NCI-H1417 (cell line): ENCODE results near the gene KMO.
A peak's percentile ranks its signal among the peaks of the same experiment; 100 is the strongest.

Source experiments
- DNase-seq, 3 experiments: peaks; one replicate each; lab custom pipeline; 2025; lab: John Stamatoyannopoulos, UW

KMO gene

DNA sequence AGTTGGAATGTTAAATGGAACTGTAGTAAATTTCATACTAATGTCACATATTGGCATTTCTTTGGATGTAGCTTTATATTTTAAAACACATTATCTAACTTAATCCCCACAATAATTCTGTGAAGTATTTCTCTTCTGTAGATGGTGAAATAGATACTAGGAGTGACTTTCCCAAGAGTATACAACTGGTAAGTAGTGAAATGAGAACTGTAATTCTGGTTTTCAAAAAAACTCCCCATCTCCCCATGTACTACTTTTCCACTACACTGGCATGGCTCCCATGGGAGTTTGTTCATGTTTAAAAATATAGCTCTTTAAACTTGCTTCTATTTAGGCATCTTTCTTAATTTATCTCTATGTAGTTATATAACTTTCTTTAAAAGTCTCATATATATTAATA, 97.8 kb downstream of the KMO start:
- DNase-seq = peak in 1 of 3 experiments; percentile 37

DNA sequence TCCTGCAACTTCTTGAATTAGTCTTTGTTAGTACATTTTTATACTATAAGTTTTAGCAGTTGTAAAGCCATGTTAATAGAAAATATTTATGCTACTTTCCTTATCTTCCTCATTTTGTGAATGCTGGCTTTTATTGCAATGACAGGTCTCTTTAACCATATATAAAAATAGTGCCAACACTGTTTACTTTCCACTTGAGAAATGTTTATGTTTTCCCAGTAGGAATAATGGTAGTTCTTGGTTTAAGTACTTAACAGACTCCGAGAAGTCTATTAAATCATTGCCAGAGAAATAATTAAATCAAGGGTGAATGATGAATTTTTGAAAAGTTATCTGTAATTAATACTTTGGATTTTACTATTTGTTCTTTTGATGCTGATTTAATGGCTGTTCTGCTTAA, 98.3 kb downstream of the KMO start:
- peak in 1 of 3 experiments; percentile 37 for DNase-seq

DNA sequence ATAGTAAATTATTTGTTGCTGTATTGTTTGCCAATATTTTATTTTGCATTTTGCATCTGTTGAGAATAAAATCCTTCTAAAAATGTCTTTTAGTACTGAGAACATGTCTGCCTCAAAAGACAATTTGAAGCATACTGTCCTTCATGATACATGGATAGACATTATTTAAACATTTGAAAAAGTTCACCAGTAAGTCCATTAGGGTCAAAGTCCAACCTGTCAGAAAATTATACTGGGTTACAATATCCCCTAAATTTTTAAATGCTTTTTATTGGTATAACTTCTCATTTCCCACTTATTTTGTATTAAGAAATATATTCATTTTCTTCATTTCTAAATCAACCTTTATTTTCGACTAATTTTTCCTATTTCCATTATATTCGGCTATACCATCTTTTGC, 98.7 kb downstream of the KMO start:
- no peak for DNase-seq

DNA sequence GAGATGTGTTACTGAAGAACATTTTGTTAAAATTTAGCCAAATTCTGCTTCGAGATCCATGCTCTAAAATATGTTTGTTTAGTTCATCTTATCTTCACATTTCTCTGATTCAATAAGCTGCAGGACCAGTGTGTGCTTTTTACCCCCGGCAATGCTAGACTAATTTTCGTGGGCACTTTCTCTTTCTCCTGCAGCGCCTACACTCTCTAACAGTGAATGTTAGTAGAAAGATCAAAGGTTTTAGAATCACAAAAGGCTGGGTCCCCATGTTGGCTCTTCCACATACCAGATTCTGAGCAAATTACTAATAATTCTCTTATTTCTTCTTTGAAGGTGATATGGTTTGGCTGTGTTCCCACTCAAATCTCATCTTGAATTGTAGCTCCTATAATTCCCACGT, 99.5 kb downstream of the KMO start:
- DNase-seq = no peak

DNA sequence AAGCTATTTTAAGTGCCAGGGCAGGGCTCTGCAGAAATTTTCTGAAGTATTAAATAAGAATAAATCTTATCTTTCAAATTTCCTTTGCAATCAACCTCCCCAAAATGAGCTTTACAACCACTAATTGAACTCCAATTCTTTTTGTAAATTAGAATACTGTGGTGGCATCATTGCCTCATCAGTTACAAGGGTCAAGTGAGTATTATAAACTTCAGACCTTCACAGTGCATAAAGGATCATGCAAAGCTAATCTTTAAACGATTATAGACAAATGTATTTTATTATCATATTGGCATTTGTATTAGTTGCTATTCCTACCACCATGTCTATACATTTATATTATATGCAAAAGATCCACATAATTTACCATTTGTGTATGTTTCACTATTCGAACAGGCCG, 100.8 kb downstream of the KMO start:
- DNase-seq = no peak

DNA sequence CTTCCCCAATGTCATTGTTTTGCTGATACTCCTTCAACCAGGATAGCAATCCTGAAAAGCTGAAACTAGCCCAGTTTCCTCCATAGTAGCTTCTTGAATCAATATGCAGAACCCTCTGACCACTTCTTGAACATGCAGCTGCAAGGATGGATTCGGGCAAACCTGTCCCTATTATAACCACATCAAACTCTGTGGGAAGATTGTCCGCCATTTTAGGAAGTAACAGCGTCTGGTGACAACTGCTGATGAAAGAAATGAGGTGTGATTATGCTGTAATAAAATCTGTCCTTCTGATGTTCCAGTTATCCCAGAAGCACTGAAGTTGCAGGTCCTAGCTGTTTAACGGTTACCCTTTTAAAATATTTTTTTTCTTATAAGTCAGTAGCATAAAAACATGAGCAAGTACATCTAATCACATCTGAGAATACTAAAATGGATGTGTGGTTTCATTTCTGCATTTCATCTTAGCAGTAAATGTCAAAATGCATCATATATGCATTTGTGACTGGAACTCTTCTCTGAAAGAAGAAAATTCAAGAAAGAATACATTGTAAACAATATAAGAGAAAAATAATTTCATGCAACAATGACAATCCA, 103.5 kb downstream of the KMO start:
- DNase-seq = no peak

DNA sequence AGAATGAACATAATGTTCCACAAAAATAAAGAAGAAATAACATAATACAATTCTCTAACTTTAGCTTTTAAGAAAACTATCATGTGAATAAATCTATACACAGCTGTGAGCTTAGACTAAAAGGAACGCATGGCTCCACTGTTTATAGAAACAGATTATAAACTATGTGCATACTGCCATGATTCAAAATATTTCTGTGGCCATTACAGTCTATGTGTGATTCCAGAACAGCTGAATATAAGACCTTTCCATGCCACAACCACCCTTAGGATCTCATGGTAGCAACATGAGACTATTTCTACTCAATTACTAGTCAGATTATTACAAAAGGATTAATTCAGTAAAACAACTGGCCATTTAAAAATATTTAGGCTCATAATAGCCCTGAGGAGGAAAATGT, 104.1 kb downstream of the KMO start:
- DNase-seq = no peak

DNA sequence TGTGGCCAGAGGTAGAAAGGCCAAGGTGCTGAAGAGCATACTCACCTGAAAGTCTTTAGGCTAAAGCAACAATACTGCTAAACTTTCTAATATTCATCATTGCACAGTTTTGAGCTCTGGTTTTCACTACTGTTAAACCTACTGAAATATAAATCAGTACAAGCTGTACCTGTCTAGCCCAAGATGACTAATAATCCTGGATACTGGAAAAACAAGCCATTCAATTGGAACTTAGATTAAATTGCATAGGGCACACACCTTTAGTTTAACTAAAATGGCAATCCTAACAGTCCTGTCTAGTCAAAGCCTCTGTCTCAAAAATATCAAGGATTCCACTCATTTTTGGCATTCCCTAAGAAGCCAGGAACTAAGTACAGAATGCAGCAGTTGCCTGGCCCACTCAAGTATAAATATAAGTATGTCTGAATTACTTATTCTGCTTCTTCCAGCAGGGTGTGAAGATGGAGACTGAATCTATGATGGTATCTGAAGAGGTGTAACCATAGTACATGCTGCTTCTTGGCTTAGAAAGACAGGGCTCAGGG, 104.9 kb downstream of the KMO start:
- no peak for DNase-seq

DNA sequence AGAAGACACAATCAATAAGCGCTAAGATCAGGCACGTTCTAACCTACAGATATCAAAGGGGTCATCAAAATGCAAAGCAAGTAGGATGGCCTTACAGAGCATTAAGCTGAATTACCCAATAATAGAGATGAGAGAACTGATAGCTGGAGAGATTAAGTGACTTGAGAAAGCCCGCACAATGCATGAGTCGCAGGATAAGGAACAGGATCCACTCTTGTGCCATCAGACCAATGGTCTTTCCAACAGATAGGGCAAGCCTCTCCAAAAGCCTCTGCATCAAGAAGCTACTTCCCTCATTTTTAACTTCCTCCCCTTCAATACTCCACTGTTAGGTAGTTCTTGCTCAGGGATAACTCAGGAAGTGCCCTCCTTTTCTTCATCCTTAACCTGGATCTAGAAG, 105.4 kb downstream of the KMO start:
- DNase-seq = no peak

DNA sequence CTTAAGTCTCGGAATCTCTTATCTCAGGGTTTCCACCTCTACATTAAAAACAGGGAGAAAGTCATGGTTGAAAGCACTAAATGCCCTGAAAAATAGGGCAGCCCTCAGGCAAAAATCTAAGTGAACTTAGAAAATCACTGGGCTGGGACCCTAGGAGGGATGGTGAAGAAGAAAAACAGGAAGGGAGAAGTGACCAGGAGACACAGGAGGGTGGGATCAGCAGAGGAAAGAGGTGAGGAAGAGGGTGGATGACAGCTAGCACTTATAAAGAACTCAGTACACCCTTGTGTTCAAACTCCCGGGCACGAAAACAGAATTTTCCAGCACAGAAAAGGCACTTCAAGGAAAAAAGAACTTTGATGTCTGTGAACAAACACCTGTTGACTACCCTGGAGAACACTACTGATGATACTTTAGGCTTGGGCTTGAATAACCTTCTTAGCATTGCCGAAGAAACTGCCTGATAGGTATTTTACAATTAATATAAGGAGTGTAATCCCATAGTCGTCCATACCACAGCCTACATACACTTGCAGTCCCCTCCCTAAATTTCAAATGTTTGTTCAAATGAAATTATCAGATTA, 106.0 kb downstream of the KMO start:
- DNase-seq = no peak

DNA sequence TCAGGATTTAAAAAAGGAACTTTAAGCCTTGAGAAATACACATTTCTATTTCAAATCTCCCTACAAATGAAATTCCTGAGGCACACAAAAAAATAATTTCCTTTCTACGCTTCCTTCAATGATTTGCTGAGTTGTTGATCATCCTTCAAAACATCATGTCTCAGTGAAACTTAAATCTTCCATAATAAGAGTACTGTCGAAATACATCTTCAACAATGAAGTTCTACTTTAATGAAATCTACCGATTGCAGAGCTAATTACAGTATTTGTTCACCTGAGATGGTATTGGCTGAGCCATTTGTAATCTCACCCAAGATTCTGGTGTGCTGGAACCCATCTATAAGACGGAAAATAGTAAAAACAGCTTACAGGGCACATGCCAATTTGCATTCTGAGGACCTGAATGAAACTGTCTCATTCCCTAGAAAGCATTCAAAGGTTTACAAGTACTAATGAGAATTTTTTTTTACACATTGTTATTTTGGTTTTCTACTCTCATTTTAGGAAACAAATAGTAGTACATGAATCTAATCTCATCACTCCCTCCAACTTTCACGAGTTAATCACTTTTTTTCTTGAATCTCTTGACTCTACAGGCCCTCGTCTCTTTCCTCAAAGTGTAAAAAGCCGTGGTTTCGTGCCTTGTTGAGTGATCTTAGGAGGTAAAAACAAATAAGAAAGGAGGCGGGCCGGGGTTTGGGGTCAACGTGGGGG, 106.9 kb downstream of the KMO start:
- peak in 2 of 3 experiments; percentile 41 to 53 for DNase-seq

DNA sequence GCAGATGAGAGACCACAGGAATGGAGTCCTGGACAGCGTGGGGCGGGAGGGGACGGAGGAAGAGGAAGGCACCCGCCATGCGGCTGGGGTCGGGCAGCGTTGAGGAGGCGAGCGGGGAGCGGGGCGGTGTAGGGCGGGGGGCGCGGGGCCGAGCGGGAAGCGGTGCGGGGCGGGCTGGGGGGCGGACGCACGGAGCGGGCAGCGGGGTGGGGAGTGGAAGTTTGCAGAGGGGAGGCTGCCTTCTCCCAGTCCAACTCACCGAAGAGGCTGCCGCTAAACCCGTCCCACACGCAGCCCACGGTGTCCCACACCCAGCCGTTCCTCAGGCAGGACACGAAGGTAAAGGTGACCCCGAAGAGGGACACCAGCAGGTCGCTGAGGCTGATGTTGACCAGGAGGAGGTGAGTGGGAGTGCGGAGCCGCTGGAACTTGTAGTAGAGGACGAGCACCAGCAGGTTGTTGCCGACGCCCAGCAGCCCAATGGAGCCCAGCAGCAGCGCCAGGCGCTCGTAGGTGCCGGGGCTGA, 107.5 kb downstream of the KMO start:
- DNase-seq = peak in 1 of 3 experiments; percentile 83

DNA sequence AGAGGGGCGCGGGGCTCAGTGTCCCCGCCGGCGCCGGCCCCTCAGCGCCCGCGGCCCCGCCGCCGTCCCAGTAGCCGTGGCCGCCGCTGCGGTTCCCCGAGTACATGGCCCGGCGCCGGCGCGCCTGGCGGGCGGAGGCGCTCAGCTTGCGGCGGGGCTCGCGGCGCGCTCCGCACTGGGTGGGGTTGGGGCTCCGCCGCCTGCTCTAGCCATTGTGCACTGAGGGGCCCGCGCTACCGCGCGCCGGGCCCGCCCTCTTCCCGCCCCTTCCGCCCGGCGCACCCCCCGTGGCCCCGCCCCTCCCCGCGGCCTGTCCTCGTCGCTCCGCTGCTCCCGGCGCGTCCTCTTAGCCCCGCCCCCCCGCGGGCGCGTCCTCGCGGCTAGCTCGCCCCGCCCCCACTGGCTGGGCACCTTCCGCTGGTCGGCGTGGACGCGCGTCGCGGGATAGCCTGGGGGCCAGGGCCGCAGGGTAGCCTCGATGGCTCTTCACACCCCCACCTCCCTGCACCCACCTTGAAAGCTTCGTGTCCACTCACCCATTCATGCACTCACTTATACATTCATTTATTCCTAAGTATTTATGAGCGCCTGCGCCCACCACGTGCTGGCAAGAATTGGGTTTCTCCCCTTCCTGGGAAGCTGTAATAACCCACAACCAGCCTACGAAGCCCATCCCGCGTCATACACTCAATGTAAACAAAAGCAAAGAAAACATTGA, 108.1 kb downstream of the KMO start, which contains the start of the genes CHML and OPN3:
Gene CHML, minus strand, starts transcription at position 221 of the 718 bp plus-strand sequence. CDS start 4,603 bp downstream, outside the sequence.
Gene OPN3, minus strand, starts transcription at position 221 of the 718 bp plus-strand sequence. Its CDS starts 115 bp downstream, at position 106.
- DNase-seq = peak; percentile 88 to 95 (median 93)

DNA sequence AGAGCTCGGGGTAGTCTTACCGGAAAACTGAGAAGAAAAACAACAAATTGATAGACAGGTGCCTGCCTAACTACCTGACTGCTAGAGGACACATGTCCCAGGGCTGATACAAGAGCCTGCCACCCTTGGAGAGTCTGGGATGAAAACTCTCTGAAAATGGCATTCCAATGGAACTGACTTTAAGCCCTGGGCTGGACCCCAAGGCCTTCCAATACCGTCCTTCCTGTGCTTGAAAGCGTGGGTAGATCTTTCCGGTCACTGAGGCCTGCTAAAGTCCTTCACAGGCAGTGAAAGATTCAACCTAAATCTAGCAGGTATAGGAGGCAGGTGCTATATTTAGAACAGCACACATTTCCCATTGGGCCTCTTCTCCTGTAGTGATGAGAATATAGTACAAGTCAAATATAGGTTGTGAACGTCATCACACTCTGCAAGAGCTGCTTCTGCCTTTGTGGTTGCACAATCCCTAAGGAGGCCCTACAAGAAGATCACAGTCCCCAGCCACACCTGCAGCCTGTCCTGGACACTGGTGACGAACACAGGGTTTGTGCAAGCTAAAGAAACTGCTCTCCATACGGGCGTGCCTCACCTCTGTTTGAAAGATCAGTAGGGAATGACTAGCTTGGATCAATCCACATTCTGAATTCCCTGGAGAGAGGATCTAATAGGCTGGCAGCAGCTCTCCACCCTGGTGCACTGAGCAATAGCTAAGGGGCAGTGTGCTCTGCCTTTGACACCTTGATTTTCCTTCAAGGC, 108.9 kb downstream of the KMO start:
- DNase-seq = peak in 1 of 3 experiments; percentile 24

DNA sequence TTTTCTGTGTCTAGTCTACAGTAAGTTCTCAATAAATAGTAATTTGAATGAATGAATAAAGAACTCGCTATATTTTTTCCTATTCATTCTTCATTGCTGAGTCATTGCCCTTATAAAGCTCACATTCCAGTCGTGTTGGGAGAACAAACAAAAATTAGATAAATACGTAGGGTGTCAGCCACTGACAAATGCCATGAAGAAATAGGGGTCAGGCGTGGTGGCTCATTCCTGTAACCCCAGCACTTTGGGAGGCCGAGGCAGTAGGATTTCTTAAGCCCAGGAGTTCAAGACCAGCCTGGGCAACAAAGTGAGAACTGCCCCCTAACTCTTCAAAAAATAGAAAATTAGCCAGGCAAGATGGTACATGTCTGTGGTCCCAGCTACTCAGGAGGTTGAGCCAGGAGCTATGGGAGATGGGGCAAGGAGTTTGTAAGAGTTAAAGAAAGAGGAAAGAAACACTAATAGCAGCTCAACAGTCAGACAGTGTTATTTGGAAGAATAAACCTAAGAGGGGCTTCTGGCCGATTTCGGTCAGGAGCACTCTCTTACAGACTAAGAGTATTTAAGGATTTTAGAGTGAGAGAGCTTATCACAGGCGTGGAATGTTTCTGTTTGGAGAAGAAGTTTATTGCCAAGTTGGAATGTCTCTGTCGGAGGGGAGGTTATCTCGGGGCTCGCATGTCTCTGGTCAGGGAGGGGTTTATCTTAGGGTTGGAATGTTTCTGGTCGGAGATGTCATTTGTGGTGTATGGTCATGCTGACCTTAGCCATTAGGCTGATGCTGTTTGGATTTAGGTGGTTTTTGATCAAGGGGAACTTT, 109.8 kb downstream of the KMO start:
- DNase-seq = no peak

DNA sequence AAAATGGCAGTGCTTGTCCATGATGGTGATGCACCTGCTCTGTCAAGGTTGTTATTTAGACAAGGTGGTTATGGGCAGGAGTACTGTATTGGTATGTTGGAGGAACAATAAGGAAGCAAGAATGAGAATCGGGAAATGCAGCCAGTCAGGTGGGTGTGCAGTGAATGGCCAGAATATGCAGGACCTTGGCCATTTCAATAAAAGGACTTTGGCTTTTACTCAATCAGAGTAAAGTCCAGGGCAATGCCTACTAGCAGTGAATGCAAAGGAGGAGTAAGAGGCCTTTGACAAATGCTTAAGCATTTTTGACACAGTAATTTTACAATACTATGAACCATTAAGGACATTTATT, 110.4 kb downstream of the KMO start:
- DNase-seq = no peak

DNA sequence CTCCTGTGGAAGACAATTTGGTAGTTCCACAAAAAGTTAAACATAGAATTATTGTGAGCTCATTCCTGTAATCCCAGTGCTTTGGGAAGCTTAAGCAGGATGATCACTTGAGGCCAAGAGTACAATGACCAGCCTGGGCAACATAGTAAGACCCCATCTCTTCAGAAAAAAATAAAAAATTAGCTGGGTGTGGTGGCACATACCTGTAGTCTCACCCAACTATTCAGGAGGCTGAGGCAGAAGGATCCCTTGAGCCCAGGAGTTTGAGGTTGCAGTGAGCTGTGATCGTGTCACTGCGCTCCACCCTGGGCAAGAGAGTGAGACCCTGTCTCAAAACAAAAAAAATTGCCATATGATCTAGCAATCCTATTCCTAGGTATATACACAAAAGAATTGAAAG, 112.1 kb downstream of the KMO start:
- DNase-seq = no peak

DNA sequence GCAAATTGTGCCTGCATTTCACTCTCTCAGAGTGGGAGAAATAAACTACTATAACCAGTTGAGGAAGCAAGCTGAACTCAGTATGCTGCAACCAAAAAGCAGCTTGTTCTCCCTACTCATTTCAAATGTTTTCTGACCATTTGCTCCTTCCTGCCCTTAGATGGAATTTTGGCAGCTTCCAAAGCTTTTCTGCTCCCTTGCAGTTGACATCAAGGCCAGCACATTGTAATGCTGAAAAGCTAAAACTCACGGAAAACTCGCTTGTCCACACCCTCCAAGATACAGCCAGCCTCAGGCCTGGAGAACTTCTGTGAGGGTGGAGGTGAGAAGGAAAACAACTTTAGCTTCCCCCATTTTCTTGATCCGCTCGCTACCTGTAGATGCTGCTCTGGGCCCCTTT, 113.0 kb downstream of the KMO start:
- DNase-seq = no peak
